ENCODE data around the gene CFAP141. TPM values are rescaled to one million over a fixed set of nuclear protein-coding genes. Genes with fewer than 3 reads are reported as not detected.
A peak's percentile ranks its signal among the peaks of the same experiment; 100 is the strongest.

Gene CFAP141
- total RNA-seq, 1 donor from 2014 or later: not detected

DNA sequence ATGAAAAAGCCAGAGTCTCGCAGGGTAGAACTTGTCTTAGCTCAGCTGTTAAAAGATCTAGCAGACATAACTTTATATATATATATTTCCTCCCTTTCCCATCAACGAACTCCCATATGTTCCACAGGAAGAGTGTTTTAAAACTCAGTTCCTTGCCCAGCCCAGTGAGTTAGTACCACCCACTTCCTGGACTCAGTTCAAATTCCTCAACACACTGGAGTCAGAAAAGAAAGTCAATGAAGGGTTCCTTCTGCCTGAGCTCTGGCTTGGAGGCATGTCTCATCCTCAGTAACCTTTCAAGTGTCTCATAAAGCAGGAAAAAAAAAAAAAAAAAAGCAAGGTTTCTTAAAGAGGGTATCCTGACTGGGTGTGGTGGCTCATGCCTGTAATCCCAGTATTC, 29.8 kb downstream of the CFAP141 start:
- Mint-ChIP-seq H3K27ac (peak overlapping the region; percentile 13), H3K36me3 (peaks cover 38% of the 10 kb centered on the region), H3K4me1 (ENCODE audit: unreplicated experiment) (peaks cover 39% of the 10 kb centered on the region), H3K9me3 (no peaks in the 10 kb centered on the region), H3K27me3 (no peaks in the 10 kb centered on the region), H3K4me3 (no peak overlapping the region)
- no peak for DNase-seq (ENCODE audit: extremely low spot score, unreplicated experiment)
- TF ChIP-seq, protein P1, sequence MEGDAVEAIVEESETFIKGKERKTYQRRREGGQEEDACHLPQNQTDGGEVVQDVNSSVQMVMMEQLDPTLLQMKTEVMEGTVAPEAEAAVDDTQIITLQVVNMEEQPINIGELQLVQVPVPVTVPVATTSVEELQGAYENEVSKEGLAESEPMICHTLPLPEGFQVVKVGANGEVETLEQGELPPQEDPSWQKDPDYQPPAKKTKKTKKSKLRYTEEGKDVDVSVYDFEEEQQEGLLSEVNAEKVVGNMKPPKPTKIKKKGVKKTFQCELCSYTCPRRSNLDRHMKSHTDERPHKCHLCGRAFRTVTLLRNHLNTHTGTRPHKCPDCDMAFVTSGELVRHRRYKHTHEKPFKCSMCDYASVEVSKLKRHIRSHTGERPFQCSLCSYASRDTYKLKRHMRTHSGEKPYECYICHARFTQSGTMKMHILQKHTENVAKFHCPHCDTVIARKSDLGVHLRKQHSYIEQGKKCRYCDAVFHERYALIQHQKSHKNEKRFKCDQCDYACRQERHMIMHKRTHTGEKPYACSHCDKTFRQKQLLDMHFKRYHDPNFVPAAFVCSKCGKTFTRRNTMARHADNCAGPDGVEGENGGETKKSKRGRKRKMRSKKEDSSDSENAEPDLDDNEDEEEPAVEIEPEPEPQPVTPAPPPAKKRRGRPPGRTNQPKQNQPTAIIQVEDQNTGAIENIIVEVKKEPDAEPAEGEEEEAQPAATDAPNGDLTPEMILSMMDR (conservative IDR thresholded peaks at IDR 0.05): no peak

DNA sequence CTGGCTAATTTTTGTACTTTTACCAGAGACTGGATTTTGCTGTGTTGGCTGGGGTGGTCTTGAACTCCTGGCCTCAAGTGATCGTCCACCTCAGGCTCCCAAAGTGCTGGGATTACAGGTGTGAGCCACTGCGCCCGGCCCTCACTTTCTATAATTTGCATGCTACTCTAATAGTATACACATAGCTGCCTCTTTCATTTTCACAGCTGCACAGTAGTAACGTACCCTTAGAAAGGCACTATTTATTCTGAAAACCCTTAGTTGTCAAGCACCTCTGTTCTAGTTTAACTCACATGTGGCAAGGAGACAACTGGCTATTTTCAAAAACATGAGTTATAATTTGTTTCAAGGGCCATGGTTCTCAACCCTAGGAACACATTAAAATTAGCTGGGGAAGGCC, 31.5 kb downstream of the CFAP141 start:
- no peaks in the 10 kb centered on the region for H3K27me3 Mint-ChIP-seq
- TF ChIP-seq, protein P1 (conservative IDR thresholded peaks at IDR 0.05): no peak
- no peak overlapping the region for H3K27ac Mint-ChIP-seq
- peaks cover 47% of the 10 kb centered on the region for H3K36me3 Mint-ChIP-seq
- peaks cover 24% of the 10 kb centered on the region for H3K4me1 Mint-ChIP-seq (ENCODE audit: unreplicated experiment)
- H3K4me3 Mint-ChIP-seq: no peak overlapping the region
- DNase-seq (ENCODE audit: extremely low spot score, unreplicated experiment): no peak
- no peaks in the 10 kb centered on the region for H3K9me3 Mint-ChIP-seq

DNA sequence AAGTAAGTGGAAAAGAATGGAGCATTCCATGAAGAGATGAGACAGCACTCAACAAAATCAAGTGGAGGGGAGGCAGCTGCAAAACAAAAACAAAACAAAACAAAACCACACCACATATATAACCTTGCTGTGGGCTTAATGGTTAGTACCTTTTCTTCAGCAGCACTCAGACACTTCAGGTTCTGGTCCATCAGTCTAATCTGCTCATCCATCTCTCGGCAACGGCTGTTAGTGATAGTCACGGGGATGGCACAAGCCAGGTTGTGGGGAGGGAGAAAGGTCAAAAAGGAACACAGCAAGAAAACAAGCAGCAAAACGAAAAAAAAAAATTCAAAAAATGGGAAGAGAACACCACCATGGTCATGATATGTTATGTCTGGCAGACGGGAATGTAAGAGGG, 34.3 kb downstream of the CFAP141 start:
- Mint-ChIP-seq H3K4me3 (no peak overlapping the region), H3K36me3 (peaks cover 51% of the 10 kb centered on the region), H3K27ac (peak overlapping the region; percentile 90), H3K27me3 (no peaks in the 10 kb centered on the region), H3K4me1 (ENCODE audit: unreplicated experiment) (no peaks in the 10 kb centered on the region), H3K9me3 (no peaks in the 10 kb centered on the region)
- TF ChIP-seq, protein P1 (conservative IDR thresholded peaks at IDR 0.05): no peak
- DNase-seq (ENCODE audit: extremely low spot score, unreplicated experiment): no peak

DNA sequence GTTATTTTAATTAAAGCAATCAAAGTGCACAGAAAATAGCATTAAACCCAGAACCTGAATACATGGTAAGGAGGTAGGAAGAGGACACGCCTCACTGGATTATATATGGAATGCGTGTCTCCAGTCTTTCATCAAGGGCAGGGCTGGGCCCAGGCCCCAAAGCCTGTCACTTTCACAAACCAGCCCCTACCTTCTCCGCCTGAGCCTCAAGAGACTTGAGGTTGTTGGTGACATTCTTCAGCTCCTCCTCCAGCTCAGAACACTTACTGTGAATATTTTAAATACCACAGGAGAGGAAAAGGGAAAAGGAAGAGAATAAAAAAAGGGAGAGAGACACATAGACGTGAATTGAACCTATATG, 34.9 kb downstream of the CFAP141 start:
- Mint-ChIP-seq H3K4me3 (peak overlapping the region; percentile 31), H3K27me3 (no peaks in the 10 kb centered on the region), H3K27ac (peak overlapping the region; percentile 90), H3K36me3 (peaks cover 48% of the 10 kb centered on the region), H3K9me3 (no peaks in the 10 kb centered on the region), H3K4me1 (ENCODE audit: unreplicated experiment) (no peaks in the 10 kb centered on the region)
- DNase-seq (ENCODE audit: extremely low spot score, unreplicated experiment): no peak
- TF ChIP-seq, protein P1 (conservative IDR thresholded peaks at IDR 0.05): no peak

DNA sequence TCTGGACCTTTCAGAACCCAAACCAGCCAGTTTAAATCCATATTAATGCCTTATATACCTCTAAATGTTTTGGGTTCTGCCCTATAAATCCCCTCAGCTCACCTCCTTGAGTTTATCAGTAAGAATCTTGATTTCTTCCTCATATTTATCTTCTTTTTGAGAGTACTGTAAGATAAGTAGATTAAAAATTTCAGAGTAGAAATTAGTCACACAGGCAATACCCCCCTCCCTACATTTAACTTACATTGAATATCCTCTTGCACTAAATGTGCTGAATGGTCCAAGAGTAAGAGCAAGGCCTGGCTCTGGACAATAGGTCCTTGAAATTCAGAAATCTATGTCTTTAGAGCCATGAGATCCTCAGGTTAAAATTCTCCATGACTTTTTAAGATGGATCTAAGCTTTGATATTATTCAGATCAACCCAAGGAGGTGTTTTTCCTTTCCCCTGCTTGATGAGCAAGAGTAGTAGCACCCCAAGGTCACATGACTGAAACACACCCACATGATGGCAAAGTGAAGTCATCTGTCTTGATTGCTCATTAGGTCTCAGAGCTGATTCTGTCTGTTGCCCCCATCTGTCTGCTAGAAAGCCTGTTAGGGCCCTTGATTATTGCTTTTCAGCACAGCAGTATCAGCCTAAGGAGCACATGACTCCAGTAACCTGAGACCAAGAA, 35.4 kb downstream of the CFAP141 start:
- DNase-seq (ENCODE audit: extremely low spot score, unreplicated experiment): no peak
- no peaks in the 10 kb centered on the region for H3K9me3 Mint-ChIP-seq
- H3K36me3 Mint-ChIP-seq: peaks cover 51% of the 10 kb centered on the region
- H3K4me3 Mint-ChIP-seq: no peak overlapping the region
- TF ChIP-seq, protein P1 (conservative IDR thresholded peaks at IDR 0.05): no peak
- H3K4me1 Mint-ChIP-seq (ENCODE audit: unreplicated experiment): no peaks in the 10 kb centered on the region
- H3K27ac Mint-ChIP-seq: peak overlapping the region; percentile 90
- no peaks in the 10 kb centered on the region for H3K27me3 Mint-ChIP-seq

All from type B pancreatic cell (in vitro differentiated cells).